GM21723 (cell line): ENCODE measurements around the gene SWAP70.
A peak's percentile ranks its signal among the peaks of the same experiment; 100 is the strongest.

Source experiments
- ATAC-seq: cut with Tn5 transposase; IDR thresholded peaks from one replicate; pipeline ENCODE4 v1.9.1; 2021; ENCODE audit warnings: mild to moderate bottlenecking, moderate library complexity; ENCODE audit not compliant: unreplicated experiment

Gene SWAP70

DNA sequence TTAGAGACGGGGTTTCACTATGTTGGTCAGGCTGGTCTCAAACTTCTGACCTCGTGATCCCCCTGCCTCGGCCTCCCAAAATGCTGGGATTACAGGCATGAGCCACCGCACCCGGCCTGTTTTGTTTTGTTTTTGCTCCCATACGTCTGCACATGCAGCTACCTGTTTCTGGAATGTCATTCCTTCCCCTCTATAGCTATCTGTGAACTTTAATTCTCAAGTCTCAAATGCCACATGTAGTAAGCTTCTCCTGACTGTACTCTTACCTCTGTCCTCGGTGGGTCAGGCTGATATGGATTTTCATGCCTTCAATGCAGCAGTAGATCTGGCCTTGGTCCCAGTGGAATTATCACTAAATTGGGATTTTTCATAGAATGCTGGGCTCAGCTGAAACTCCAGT is 12.4 kb upstream of the SWAP70 start:
- no peak for ATAC-seq

GRCh38 chr11:9651899-9652748 is 11.8 kb upstream of the SWAP70 start:
- ATAC-seq, result no peak

- no peak for ATAC-seq
These were observed 10.0 kb upstream of the SWAP70 start for GRCh38 chr11:9653871-9654270.

GRCh38 chr11:9656864-9657263 is 7.0 kb upstream of the SWAP70 start:
- no peak for ATAC-seq

DNA sequence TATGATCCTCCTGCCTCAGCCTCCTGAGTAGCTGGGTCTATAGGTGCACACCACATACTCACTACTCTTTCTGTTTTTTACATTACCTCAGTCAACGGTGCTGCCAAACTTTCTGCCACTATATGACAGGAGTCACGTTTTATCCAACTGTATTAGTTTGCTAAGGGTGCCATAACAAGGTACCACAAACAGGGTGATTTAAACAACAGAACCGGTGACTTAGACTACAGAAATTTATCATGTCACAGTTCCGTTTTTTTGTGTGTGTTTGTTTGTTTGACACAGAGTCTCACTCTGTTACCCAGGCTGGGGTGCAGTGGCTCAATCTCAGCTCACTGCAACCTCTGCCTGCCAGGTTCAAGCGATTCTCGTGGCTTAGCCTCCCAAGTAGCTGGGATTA is 6.3 kb upstream of the SWAP70 start:
- no peak for ATAC-seq

DNA sequence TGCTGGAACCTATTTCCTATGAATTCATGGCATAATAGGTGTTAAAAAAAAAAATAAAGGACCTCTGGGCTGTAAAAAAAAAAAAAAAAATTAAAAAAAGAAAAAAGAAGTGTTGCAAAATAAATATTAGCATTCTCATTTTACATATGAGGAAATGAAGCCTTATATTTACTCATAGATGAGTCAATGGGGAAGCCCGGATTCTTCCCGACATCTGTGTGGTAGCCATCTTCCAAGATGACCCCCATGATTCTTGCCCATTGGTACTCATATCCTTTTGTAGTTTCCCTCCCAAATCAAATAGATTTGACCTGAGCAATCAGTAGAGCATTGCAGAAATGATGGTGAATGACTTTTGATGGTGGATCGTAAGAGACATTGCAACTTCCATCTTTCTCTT is 3.0 kb upstream of the SWAP70 start:
- no peak for ATAC-seq

DNA sequence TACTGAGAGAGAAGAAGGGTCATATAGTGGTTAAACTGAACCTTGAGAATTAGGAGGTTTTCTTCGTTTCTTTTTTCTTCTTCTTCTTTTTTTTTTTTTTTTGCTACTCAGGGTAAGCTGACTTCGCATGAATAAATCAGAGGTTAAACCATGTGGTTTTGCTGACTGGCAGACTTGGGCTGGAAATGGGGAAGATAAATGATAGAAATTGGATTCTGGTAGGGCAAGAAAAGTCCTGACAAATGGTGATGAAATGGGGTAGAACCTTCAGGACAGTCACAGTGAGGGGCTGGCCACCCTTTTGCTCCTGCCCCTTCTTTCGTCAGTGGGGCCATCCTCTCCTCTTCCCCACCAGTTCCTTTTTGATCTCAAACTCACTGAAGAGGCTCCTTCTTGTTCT is 1.6 kb upstream of the SWAP70 start:
- ATAC-seq, result no peak

DNA sequence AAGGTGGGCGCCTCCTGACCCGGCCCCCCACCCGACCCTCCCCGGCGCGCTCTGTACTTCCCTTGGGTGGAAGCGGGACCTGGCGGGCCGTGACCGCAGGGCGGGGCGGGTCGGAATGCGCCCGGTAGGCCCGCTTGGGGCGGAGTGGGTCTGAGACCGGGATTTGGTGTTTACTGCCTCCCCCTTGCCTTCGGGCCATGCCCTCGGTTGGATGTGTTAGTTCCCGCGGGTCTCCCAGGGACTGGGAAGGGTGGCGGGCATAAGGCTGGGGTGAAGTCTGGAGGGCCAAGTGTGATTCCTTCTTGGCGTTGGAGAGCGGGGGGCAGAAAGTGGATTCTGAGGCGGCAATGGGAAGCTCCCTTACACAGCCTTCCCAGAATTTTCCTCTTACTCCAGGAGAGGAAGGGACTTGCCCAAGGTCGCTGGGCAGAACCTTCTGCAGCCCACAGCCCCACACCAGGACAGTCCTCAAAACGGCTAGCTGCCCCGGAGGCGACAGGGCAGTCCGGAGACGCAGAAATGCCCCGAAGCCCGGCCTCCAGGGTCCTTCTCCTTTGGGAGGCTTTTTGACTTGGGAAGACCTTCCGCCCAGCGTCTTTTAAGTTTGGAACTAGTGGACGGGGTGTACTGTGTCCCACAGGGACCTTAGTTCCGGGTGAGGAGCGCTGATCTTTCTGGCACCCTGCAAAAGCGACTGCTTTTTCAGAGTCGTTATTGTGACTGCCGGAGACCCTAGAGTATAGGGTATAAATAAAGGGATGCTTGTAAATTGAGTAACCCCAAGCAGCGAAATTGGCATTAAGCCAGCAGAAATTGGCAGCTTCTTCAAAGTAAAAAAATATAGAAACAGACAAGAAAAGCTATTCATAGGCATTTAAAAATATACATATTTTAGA is 647 bp downstream of the SWAP70 start:
- ATAC-seq, result peak; percentile 44

GRCh38 chr11:9665749-9666148 is 1.9 kb downstream of the SWAP70 start:
- no peak for ATAC-seq

DNA sequence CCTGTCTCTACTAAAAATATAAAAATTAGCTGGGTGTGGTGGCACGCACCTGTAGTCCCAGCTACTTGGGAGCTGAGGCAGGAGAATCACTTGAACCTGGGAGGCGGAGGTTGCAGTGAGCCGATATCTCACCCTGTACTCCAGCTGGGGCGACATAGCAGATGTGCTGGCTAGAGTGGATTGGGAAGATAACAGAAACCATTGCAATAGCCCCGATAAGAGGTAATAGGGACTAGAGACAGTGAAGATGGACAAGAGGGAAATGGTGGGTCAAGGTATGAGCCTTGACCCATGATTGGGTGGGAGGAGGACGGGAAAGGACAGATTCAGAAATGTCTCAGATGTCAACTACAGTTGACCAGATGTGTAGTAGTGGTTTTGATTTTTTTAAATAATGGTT is 6.1 kb downstream of the SWAP70 start:
- no peak for ATAC-seq

DNA sequence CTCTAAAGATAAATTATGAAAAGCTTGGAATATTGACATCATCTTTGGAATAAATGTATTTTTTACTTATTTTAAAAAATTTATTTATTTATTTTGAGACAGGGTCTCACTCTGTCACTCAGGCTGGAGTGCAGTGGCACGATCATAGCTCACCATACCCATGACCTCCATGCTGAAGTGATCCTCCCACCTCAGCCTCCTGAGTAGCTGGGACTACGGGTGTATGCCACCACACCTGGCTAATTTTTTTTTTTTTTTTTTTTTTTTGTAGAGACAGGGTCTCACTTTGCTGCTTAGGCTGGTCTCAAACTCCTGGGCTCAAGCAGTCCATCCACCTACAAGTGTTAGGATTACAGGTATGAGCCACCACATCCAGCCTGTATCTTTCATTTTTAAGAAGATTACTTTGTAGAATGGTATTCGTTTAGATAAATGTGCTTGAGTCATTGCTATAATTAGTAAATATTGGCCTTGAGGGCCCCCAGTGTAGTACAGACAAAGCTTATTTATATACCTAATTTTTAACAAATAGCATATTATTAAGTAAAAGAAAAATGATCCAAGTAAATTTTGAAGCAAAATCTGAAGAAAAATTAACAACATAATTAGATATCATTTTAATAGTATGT is 8.5 kb downstream of the SWAP70 start:
- no peak for ATAC-seq

- ATAC-seq, result no peak
These were observed 9.0 kb downstream of the SWAP70 start for GRCh38 chr11:9672918-9673317.

- peak; percentile 38 for ATAC-seq
These were observed 11.8 kb downstream of the SWAP70 start for GRCh38 chr11:9675691-9676090.

- ATAC-seq, result no peak
These were observed 14.1 kb downstream of the SWAP70 start for GRCh38 chr11:9677951-9678350.

DNA sequence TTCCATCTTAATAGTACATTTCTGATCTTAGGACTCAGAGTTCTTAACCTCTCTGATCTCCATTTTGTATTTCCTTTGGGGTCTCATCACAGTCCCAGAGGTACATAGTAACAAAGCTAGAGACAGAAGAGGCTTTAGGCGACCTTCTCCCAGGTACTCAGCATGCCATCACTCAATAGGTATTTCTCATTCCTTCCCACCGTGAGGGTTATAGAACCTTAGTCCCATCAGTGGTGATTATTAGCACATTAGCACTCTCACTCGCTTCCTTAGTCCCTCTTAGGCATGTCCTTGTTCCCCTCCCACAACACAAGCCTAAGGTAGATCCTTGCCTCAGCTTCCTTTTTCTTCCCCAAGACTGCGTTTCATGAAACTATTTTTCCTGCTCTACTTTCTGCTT is 14.7 kb downstream of the SWAP70 start:
- no peak for ATAC-seq

DNA sequence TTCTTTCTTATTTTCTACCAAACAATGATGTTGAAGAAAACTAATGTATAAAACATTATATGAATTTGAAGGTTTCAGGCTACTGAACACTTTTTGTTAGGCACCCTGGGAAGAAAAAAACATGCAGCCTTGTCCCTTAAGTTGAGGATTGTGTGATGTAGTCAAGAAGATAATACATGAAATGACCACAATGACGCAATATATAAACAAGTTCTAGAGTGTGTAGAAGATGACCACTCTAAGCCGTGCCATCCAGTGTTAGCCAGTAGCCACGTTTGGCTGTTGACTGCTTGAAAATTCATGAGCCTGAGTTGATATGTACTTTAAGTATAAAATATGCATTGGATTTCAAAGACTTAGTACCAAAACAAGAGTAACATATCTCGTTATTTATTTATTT is 16.2 kb downstream of the SWAP70 start:
- no peak for ATAC-seq

DNA sequence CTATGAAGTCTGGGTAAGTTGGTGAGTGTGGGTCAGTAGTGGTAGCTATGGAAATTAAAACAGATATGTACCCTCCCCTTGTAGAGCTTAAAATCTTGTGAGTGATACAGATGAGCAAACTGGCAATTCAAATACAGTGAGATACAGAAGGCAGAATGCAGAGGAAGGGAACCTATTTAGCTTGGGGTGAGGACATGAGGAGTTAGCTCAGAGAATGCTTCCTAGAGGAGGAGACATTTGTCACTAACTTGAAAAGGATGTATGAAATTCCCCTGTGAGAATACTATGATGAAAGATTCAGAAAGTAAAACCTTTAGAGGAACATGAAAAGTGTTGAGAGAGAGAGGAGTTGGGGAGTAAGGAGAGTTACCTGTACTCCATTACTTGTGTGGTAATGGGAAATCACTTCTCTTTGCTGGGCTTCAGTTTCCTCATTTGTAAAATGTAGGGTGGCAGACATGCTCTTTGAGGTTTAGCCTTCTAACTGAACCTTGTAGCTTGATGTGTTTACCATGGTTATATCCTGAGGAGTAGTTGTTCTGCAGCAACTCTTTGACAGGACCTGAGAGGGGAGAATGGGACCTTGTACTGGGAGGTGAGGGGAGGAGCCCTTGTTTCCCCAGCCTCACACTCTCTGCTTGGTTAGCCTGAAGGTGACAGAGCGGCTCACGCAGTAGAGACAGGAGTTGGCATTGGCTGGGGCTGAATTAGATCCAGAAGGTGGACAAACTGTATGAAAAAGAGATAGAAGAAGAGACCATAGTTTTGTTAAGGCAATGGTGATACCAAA is 17.9 kb downstream of the SWAP70 start:
- peak; percentile 35 for ATAC-seq

GRCh38 chr11:9687711-9688477 is 24.0 kb downstream of the SWAP70 start:
- no peak for ATAC-seq

DNA sequence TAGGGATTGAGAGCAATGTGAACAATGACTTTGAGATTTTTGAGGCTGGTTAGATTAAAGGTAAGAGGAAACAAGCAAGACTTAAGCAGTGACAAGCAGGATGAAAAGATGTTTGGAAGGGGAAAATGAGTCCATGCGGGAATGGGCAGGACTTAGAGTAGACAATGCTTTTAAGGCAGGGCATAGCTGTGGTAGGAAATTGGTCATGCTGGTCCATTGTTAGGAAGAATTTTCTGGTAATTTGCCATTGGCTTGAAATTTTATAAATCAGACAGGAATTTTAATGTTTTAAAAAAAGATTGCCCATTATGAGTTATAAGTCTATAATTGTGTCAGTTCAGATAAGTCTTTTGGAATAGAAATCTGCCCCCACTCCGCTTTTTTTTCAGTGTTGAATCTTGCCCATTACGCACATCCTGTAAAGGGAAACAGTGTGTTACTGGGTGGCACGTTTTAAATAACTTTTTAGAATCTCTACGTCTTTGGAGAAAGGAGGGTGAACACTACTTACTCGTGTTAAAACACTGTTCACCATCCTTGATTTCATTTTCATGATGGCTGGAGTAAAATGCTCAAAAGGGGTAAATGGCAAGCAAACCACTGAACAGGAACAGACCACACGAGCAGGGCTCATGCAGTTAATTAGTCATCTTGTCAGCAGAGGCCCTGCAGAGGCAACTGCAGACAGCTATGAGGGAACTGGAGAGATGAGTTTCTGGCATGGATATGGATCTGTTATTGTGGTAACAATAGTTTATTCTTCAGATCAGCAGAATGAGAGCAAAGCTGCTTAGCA is 25.0 kb downstream of the SWAP70 start:
- ATAC-seq, result peak; percentile 67
